ENCODE data around the gene FILIP1L. TPM values are rescaled to one million over a fixed set of nuclear protein-coding genes. Genes with fewer than 3 reads are reported as not detected.

FILIP1L gene
- polyA plus RNA-seq, 1 experiment, result 31.2 TPM

DNA sequence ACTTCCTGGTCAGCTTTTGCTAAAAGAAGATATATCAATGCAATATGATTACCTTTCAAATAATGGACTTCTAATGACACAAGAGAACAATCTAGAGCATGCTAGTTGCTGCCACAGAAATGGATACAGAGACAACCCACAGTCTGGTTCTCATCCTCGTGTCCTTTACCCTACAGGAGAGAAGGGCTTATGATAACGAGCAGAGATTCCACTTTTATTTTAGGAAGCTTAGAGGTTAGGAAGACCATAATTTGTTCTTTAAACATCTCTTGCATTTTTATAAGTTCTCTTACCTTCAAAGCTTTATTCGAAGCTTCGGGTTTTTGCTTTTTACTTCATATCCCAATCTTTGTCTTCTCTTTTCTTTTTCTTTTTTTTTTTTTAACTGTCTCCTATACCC lies 39.1 kb downstream of the FILIP1L start:
- H3K4me3 ChIP-seq (ENCODE audit: low read depth, low read length), result no peak overlapping the region
- no peaks in the 10 kb centered on the region for H3K27me3 ChIP-seq (ENCODE audit: control insufficient read depth, insufficient read depth, low read length)
- CTCF ChIA-PET, result interaction anchor here (1.2 to 1.4 kb wide), 3 partner anchors 13 to 244 kb away, joined by 3 to 4 read pairs (median 4); no protein-coding TSS in a partner anchor
- TF ChIP-seq, protein P1, sequence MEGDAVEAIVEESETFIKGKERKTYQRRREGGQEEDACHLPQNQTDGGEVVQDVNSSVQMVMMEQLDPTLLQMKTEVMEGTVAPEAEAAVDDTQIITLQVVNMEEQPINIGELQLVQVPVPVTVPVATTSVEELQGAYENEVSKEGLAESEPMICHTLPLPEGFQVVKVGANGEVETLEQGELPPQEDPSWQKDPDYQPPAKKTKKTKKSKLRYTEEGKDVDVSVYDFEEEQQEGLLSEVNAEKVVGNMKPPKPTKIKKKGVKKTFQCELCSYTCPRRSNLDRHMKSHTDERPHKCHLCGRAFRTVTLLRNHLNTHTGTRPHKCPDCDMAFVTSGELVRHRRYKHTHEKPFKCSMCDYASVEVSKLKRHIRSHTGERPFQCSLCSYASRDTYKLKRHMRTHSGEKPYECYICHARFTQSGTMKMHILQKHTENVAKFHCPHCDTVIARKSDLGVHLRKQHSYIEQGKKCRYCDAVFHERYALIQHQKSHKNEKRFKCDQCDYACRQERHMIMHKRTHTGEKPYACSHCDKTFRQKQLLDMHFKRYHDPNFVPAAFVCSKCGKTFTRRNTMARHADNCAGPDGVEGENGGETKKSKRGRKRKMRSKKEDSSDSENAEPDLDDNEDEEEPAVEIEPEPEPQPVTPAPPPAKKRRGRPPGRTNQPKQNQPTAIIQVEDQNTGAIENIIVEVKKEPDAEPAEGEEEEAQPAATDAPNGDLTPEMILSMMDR (IDR thresholded peaks at IDR 0.05; ENCODE audit: insufficient read depth, low read depth, low read length), result no peak
- no peak for DNase-seq (ENCODE audit: low read depth)
- POLR2A ChIA-PET, result interaction anchor here (0.9 kb wide), 1 partner anchor 10 kb away, joined by 3 read pairs; no protein-coding TSS in a partner anchor
- H3K36me3 ChIP-seq (ENCODE audit: control insufficient read depth, insufficient read depth, low read length), result no peaks in the 10 kb centered on the region

- ChIA-PET CTCF (interaction anchor here (0.7 to 1.6 kb wide), 7 partner anchors 11 to 180 kb away, joined by 3 to 9 read pairs (median 5); no protein-coding TSS in a partner anchor), POLR2A (interaction anchor here (0.6 to 1.2 kb wide), 2 partner anchors 9 to 180 kb away, joined by 3 read pairs; no protein-coding TSS in a partner anchor)
- Histone ChIP-seq H3K27me3 (ENCODE audit: control insufficient read depth, insufficient read depth, low read length) (no peaks in the 10 kb centered on the region), H3K4me3 (ENCODE audit: low read depth, low read length) (no peak overlapping the region), H3K36me3 (ENCODE audit: control insufficient read depth, insufficient read depth, low read length) (no peaks in the 10 kb centered on the region)
- peak; percentile 81 for DNase-seq (ENCODE audit: low read depth)
- TF ChIP-seq, protein P1 (IDR thresholded peaks at IDR 0.05; ENCODE audit: insufficient read depth, low read depth, low read length), result no peak
Measured at GRCh38 chr3:100073714-100074307, 40.5 kb downstream of the FILIP1L start.

DNA sequence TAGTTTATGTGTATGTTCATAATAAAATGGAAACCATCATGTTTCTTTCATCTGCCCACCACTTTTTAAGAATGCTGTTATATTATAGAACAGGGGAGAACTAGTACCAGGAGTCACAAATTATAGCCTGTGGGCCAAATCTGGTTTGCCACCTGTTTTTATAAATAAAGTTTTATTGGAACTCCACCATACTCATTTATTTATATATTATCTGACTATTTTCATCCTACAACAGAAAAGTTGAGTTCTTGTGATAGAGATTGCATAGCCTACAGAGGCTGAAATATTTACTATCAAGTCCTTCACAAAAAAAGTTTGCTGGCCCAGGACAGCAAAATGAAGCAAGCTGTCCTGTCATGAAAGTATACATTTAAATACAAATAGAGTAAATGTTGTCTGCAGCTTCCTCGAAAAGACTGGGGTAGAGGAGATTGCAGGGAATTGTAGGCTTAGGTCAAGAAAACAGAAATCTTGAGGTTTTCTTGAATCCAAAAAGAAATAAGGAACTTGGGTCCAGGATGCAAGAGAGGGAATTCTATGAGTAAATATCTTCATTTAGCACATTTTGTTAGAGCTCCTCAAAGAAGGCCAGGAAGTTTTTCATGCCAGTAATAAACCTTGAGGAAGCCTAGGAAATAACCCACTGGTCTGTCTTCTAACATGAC lies 41.1 kb downstream of the FILIP1L start:
- ChIA-PET POLR2A (interaction anchor here (0.6 to 1.2 kb wide), 2 partner anchors 8 to 181 kb away, joined by 3 read pairs; no protein-coding TSS in a partner anchor), CTCF (interaction anchor here (1.1 to 5.6 kb wide), 5 partner anchors 16 to 181 kb away, joined by 3 to 38 read pairs (median 7); no protein-coding TSS in a partner anchor)
- Histone ChIP-seq H3K36me3 (ENCODE audit: control insufficient read depth, insufficient read depth, low read length) (no peaks in the 10 kb centered on the region), H3K4me3 (ENCODE audit: low read depth, low read length) (no peak overlapping the region), H3K27me3 (ENCODE audit: control insufficient read depth, insufficient read depth, low read length) (no peaks in the 10 kb centered on the region)
- TF ChIP-seq, protein P1 (IDR thresholded peaks at IDR 0.05; ENCODE audit: insufficient read depth, low read depth, low read length), result no peak
- no peak for DNase-seq (ENCODE audit: low read depth)

- ChIA-PET POLR2A (interaction anchor here (0.6 kb wide), 1 partner anchor 66 kb away, joined by 3 read pairs; no protein-coding TSS in a partner anchor), CTCF (interaction anchor here (0.7 to 5.6 kb wide), 3 partner anchors 14 to 182 kb away, joined by 3 to 38 read pairs (median 6); no protein-coding TSS in a partner anchor)
- no peak for DNase-seq (ENCODE audit: low read depth)
- Histone ChIP-seq H3K27me3 (ENCODE audit: control insufficient read depth, insufficient read depth, low read length) (no peaks in the 10 kb centered on the region), H3K36me3 (ENCODE audit: control insufficient read depth, insufficient read depth, low read length) (no peaks in the 10 kb centered on the region), H3K4me3 (ENCODE audit: low read depth, low read length) (no peak overlapping the region)
- TF ChIP-seq, protein P1 (IDR thresholded peaks at IDR 0.05; ENCODE audit: insufficient read depth, low read depth, low read length), result no peak
Measured at GRCh38 chr3:100072326-100073048, 41.8 kb downstream of the FILIP1L start.
